ENCODE results near the gene CTSO. TPM values are rescaled to one million over a fixed set of nuclear protein-coding genes. Genes with fewer than 3 reads are reported as not detected.

The CTSO gene
- polyA plus RNA-seq, 1 donor (not counting 4 experiments of a cell fraction or from before 2014, with no cell fraction given): 3.3 TPM

GRCh38 chr4:155941820-155942219, 11.8 kb downstream of the CTSO start:
- Histone ChIP-seq H3K4me3 (ENCODE audit: control insufficient read depth in 2 of 3, extremely low read depth in 1 of 3, insufficient read depth in 2 of 3, low read depth in 1 of 3, low read length in 3 of 3) (no peak overlapping the region), H3K27me3 (ENCODE audit: control insufficient read depth, extremely low read depth, insufficient read depth, low read length) (no peaks in the 10 kb centered on the region), H3K4me2 (ENCODE audit: control insufficient read depth, extremely low read depth, insufficient read depth, low read depth, low read length) (no peak overlapping the region), H2AFZ (ENCODE audit: control insufficient read depth, low read length) (no peak overlapping the region), H3K27ac (ENCODE audit: control insufficient read depth, insufficient read depth, low read length) (no peak overlapping the region), H4K20me1 (ENCODE audit: control insufficient read depth, extremely low read depth, insufficient read depth, low read length) (no peaks in the 10 kb centered on the region), H3K9me1 (ENCODE audit: control insufficient read depth, extremely low read depth, insufficient read depth, low read length) (no peaks in the 10 kb centered on the region), H3K36me3 (ENCODE audit: control insufficient read depth in 2 of 2, extremely low read depth in 1 of 2, insufficient read depth in 2 of 2, low read length in 2 of 2) (no peaks in the 10 kb centered on the region), H3K9ac (ENCODE audit: control insufficient read depth, extremely low read depth, insufficient read depth, low read length) (no peak overlapping the region), H3K9me3 (ENCODE audit: control insufficient read depth, low read depth, low read length) (no peaks in the 10 kb centered on the region), H3K79me2 (ENCODE audit: control insufficient read depth, insufficient read depth, low read length) (no peaks in the 10 kb centered on the region), H3K4me1 (ENCODE audit: control insufficient read depth, extremely low read depth, insufficient read depth, low read length) (no peaks in the 10 kb centered on the region)
- DNase-seq (ENCODE audit: low read depth, low spot score) (no peak), FAIRE-seq (no peak)
- no peak for TF ChIP-seq EZH2 (IDR thresholded peaks at IDR 0.05; ENCODE audit: low read length)
- no peak for TF ChIP-seq CTCF (optimal IDR thresholded peaks at IDR 0.05 in 1 of 3, IDR thresholded peaks at IDR 0.05 in 1 of 3, conservative IDR thresholded peaks at IDR 0.05 in 1 of 3; ENCODE audit: extremely low read depth in 1 of 3, insufficient read depth in 2 of 3, low read length in 3 of 3)
- dilution Hi-C loops (cut with MboI; ENCODE audit: extremely low pct_ligation_motif_present, low sequenced_read_pairs): no loop called here

- Histone ChIP-seq H3K36me3 (ENCODE audit: control insufficient read depth in 2 of 2, extremely low read depth in 1 of 2, insufficient read depth in 2 of 2, low read length in 2 of 2) (no peaks in the 10 kb centered on the region), H4K20me1 (ENCODE audit: control insufficient read depth, extremely low read depth, insufficient read depth, low read length) (no peaks in the 10 kb centered on the region), H3K9me3 (ENCODE audit: control insufficient read depth, low read depth, low read length) (no peaks in the 10 kb centered on the region), H2AFZ (ENCODE audit: control insufficient read depth, low read length) (no peak overlapping the region), H3K4me1 (ENCODE audit: control insufficient read depth, extremely low read depth, insufficient read depth, low read length) (no peaks in the 10 kb centered on the region), H3K27me3 (ENCODE audit: control insufficient read depth, extremely low read depth, insufficient read depth, low read length) (no peaks in the 10 kb centered on the region), H3K27ac (ENCODE audit: control insufficient read depth, insufficient read depth, low read length) (no peak overlapping the region), H3K9me1 (ENCODE audit: control insufficient read depth, extremely low read depth, insufficient read depth, low read length) (no peaks in the 10 kb centered on the region), H3K4me2 (ENCODE audit: control insufficient read depth, extremely low read depth, insufficient read depth, low read depth, low read length) (no peak overlapping the region), H3K79me2 (ENCODE audit: control insufficient read depth, insufficient read depth, low read length) (no peaks in the 10 kb centered on the region), H3K9ac (ENCODE audit: control insufficient read depth, extremely low read depth, insufficient read depth, low read length) (no peak overlapping the region), H3K4me3 (ENCODE audit: control insufficient read depth in 2 of 3, extremely low read depth in 1 of 3, insufficient read depth in 2 of 3, low read depth in 1 of 3, low read length in 3 of 3) (no peak overlapping the region)
- TF ChIP-seq EZH2 (IDR thresholded peaks at IDR 0.05; ENCODE audit: low read length) (no peak), CTCF (optimal IDR thresholded peaks at IDR 0.05 in 1 of 3, IDR thresholded peaks at IDR 0.05 in 1 of 3, conservative IDR thresholded peaks at IDR 0.05 in 1 of 3; ENCODE audit: extremely low read depth in 1 of 3, insufficient read depth in 2 of 3, low read length in 3 of 3) (no peak)
- dilution Hi-C loops (cut with MboI; ENCODE audit: extremely low pct_ligation_motif_present, low sequenced_read_pairs): no loop called here
- DNase-seq (ENCODE audit: low read depth, low spot score) (no peak), FAIRE-seq (no peak)
These were observed 12.4 kb downstream of the CTSO start for GRCh38 chr4:155941085-155941790.

Data from keratinocyte (primary cell).